Measurements from ENCODE around the gene IRF5. TPM values are rescaled to one million over a fixed set of nuclear protein-coding genes. Genes with fewer than 3 reads are reported as not detected.

The IRF5 gene
- total and polyA plus RNA-seq, 2 donors (not counting 1 experiment from before 2014, with no cell fraction given) = 91.3 to 135 TPM

GRCh38 chr7:128931190-128931798 is 6.4 kb upstream of the IRF5 start:
- no peak for DNase-seq
- Histone ChIP-seq H3K79me2 (ENCODE audit: control insufficient read depth, insufficient read depth, low read length) (peaks cover 14% of the 10 kb centered on the region), H3K27me3 (replicated peaks in 1 of 4; ENCODE audit: control extremely low read depth in 1 of 4, control insufficient read depth in 3 of 4, insufficient read depth in 4 of 4, low read length in 3 of 4) (no peaks in the 10 kb centered on the region), H3K36me3 (replicated peaks in 1 of 2; ENCODE audit: control extremely low read depth in 1 of 2, control insufficient read depth in 1 of 2, extremely low read depth in 1 of 2, insufficient read depth in 2 of 2, low read length in 1 of 2) (no peaks in the 10 kb centered on the region), H3K9ac (ENCODE audit: low read length) (no peak overlapping the region), H3K4me3 (ENCODE audit: control extremely low read depth in 1 of 5, extremely low read depth in 1 of 5, insufficient read depth in 1 of 5, low read depth in 2 of 5, low read length in 4 of 5) (no peak overlapping the region), H3K27ac (ENCODE audit: low read length in 2 of 2) (no peak overlapping the region), H3K4me1 (ENCODE audit: control insufficient read depth in 2 of 2, insufficient read depth in 2 of 2, low read length in 2 of 2) (peaks cover 32 to 34% of the 10 kb centered on the region in 2 donors), H3K4me2 (replicated peaks; ENCODE audit: low read depth, low read length, poor library complexity, severe bottlenecking) (no peak overlapping the region), H4K20me1 (ENCODE audit: control insufficient read depth, insufficient read depth, low read length, poor library complexity, severe bottlenecking) (no peaks in the 10 kb centered on the region), H2AFZ (ENCODE audit: insufficient read depth, low read depth, low read length, poor library complexity, severe bottlenecking) (no peak overlapping the region), H3K9me3 (ENCODE audit: control extremely low read depth in 1 of 3, control insufficient read depth in 2 of 3, insufficient read depth in 1 of 3, low read length in 2 of 3) (no peaks in the 10 kb centered on the region)
- no peak overlapping the region for H3K4me3 Mint-ChIP-seq
- peaks cover 32% of the 10 kb centered on the region for H3K4me1 Mint-ChIP-seq
- intact Hi-C loops (cut with micrococcal nuclease) = no loop called here
- ChIA-PET CTCF (no interaction called here), POLR2A (interaction anchor here (0.7 kb wide), 1 partner anchor 9 kb away, joined by 3 read pairs; no protein-coding TSS in a partner anchor)
- WGBS (ENCODE audit: insufficient coverage) = 95% methylated on average over 17 of the region's 18 CpGs
- no peak overlapping the region for H3K27ac Mint-ChIP-seq
- no peak for ATAC-seq (ENCODE audit: low read depth)
- H3K9me3 Mint-ChIP-seq (ENCODE audit: insufficient read depth) = no peaks in the 10 kb centered on the region
- TF ChIP-seq EZH2 (IDR thresholded peaks at IDR 0.05; ENCODE audit: borderline replicate concordance, insufficient read depth, low read depth, low read length, poor library complexity, severe bottlenecking) (no peak), CTCF (IDR thresholded peaks at IDR 0.05) (no peak)
- H3K27me3 Mint-ChIP-seq = no peaks in the 10 kb centered on the region

Measured in B cell (primary cell).